HG03520 (cell line): Measurements from ENCODE around the gene INPP5A.
"Not testable (repeated sequence)": the region's sequence is repeated elsewhere in the genome, so short reads cannot be mapped to it uniquely, and the experiment has no call there.

Experiments used
- ATAC-seq: cut with Tn5 transposase; IDR thresholded peaks from one replicate; pipeline ENCODE4 v1.9.1; 2021; ENCODE audit warnings: mild to moderate bottlenecking, moderate library complexity; ENCODE audit not compliant: unreplicated experiment

INPP5A gene

GRCh38 chr10:132592790-132593383, 55.3 kb downstream of the INPP5A start:
- no peak for ATAC-seq

GRCh38 chr10:132593389-132593788, 55.8 kb downstream of the INPP5A start:
- ATAC-seq: peak; percentile 77

GRCh38 chr10:132593900-132594876, 56.6 kb downstream of the INPP5A start:
- ATAC-seq: peak; percentile 40

- ATAC-seq: no peak
These were observed 57.4 kb downstream of the INPP5A start for GRCh38 chr10:132595021-132595420.

- no peak for ATAC-seq
These were observed 58.3 kb downstream of the INPP5A start for GRCh38 chr10:132595854-132596253.

- ATAC-seq: no peak
These were observed 59.2 kb downstream of the INPP5A start for GRCh38 chr10:132596742-132597279.

GRCh38 chr10:132597654-132598053, 60.1 kb downstream of the INPP5A start:
- ATAC-seq: no peak

- ATAC-seq: not testable (repeated sequence)
These were observed 61.5 kb downstream of the INPP5A start for GRCh38 chr10:132599023-132599618.

GRCh38 chr10:132599732-132600131, 62.1 kb downstream of the INPP5A start:
- ATAC-seq: no peak

- no peak for ATAC-seq
These were observed 62.8 kb downstream of the INPP5A start for GRCh38 chr10:132600416-132600815.

GRCh38 chr10:132601567-132601966, 64.0 kb downstream of the INPP5A start:
- ATAC-seq: no peak

- ATAC-seq: no peak
These were observed 65.0 kb downstream of the INPP5A start for GRCh38 chr10:132602614-132603013.

- no peak for ATAC-seq
These were observed 66.4 kb downstream of the INPP5A start for GRCh38 chr10:132603851-132604533.

GRCh38 chr10:132604686-132605085, 67.1 kb downstream of the INPP5A start:
- no peak for ATAC-seq

- ATAC-seq: no peak
These were observed 67.8 kb downstream of the INPP5A start for GRCh38 chr10:132605390-132605789.

GRCh38 chr10:132606031-132606491, 68.5 kb downstream of the INPP5A start:
- no peak for ATAC-seq

- ATAC-seq: no peak
These were observed 69.1 kb downstream of the INPP5A start for GRCh38 chr10:132606536-132607316.

GRCh38 chr10:132607491-132607890, 69.9 kb downstream of the INPP5A start:
- no peak for ATAC-seq

GRCh38 chr10:132607961-132608495, 70.4 kb downstream of the INPP5A start:
- no peak for ATAC-seq
